ENCODE data around the gene APCDD1L. TPM values are rescaled to one million over a fixed set of nuclear protein-coding genes. Genes with fewer than 3 reads are reported as not detected.
A peak's percentile ranks its signal among the peaks of the same experiment; 100 is the strongest.

Gene APCDD1L
- total and polyA plus RNA-seq, 7 donors = 0.22 to 1.9 (median 0.84) TPM; not detected in 1

- H3K4me3 ChIP-seq = no peak overlapping the region
- TF ChIP-seq CTCF (IDR thresholded peaks at IDR 0.05) = no peak
- TF ChIP-seq POLR2A (IDR thresholded peaks at IDR 0.05) = no peak
- TF ChIP-seq POLR2AphosphoS5 (IDR thresholded peaks at IDR 0.05) = no peak
- H3K36me3 ChIP-seq = no peaks in the 10 kb centered on the region
- no peak for DNase-seq
- intact Hi-C loops (cut with DNase I) = no loop called here
- H3K9me3 ChIP-seq = peaks cover 0 to 5% (median 2%) of the 10 kb centered on the region in 4 donors
- WGBS, 2 donors = 79 to 82% methylated on average over 3 of the region's 3 CpGs
- H3K4me1 ChIP-seq = peaks cover 0 to 23% (median 22%) of the 10 kb centered on the region in 4 donors
- H3K27me3 ChIP-seq = no peaks in the 10 kb centered on the region
- H3K27ac ChIP-seq = no peak overlapping the region
These were observed 36.9 kb downstream of the APCDD1L start for GRCh38 chr20:58478141-58478805.

- no peak for DNase-seq
- Histone ChIP-seq H3K27ac (no peak overlapping the region), H3K4me3 (no peak overlapping the region), H3K27me3 (no peaks in the 10 kb centered on the region), H3K36me3 (no peaks in the 10 kb centered on the region), H3K9me3 (peaks cover 0 to 5% (median 2%) of the 10 kb centered on the region in 4 donors), H3K4me1 (peaks cover 0 to 33% (median 28%) of the 10 kb centered on the region in 4 donors)
- WGBS, 2 donors = 85 to 90% methylated on average over 10 of the region's 10 CpGs
- intact Hi-C loops (cut with DNase I) = no loop called here
- TF ChIP-seq POLR2A (IDR thresholded peaks at IDR 0.05) = no peak
- TF ChIP-seq EP300 (IDR thresholded peaks at IDR 0.05) = no peak
- TF ChIP-seq CTCF (IDR thresholded peaks at IDR 0.05) = no peak
- no peak for TF ChIP-seq POLR2AphosphoS5 (IDR thresholded peaks at IDR 0.05)
These were observed 39.7 kb downstream of the APCDD1L start for GRCh38 chr20:58475466-58475865.

GRCh38 chr20:58473453-58474425, 41.5 kb downstream of the APCDD1L start:
- 89 to 90% methylated on average over 13 of the region's 13 CpGs for WGBS, 2 donors
- no peak for DNase-seq
- Histone ChIP-seq H3K4me3 (no peak overlapping the region), H3K4me1 (peaks cover 0 to 38% (median 28%) of the 10 kb centered on the region in 4 donors), H3K27me3 (no peaks in the 10 kb centered on the region), H3K27ac (no peak overlapping the region), H3K36me3 (no peaks in the 10 kb centered on the region), H3K9me3 (peaks cover 0 to 5% (median 2%) of the 10 kb centered on the region in 4 donors)
- intact Hi-C loops (cut with DNase I) = no loop called here
- TF ChIP-seq POLR2AphosphoS5 (IDR thresholded peaks at IDR 0.05) = no peak
- TF ChIP-seq CTCF (IDR thresholded peaks at IDR 0.05) = no peak
- no peak for TF ChIP-seq POLR2A (IDR thresholded peaks at IDR 0.05)
- no peak for TF ChIP-seq EP300 (IDR thresholded peaks at IDR 0.05)

- Histone ChIP-seq H3K36me3 (no peaks in the 10 kb centered on the region), H3K4me1 (peaks cover 0 to 51% (median 41%) of the 10 kb centered on the region in 4 donors), H3K4me3 (no peak overlapping the region), H3K27ac (peak overlapping the region in 3 of 4 donors; percentile 65 to 70 (median 70)), H3K9me3 (no peaks in the 10 kb centered on the region), H3K27me3 (no peaks in the 10 kb centered on the region)
- TF ChIP-seq CTCF (IDR thresholded peaks at IDR 0.05) = no peak
- no peak for TF ChIP-seq POLR2A (IDR thresholded peaks at IDR 0.05)
- no peak for TF ChIP-seq EP300 (IDR thresholded peaks at IDR 0.05)
- TF ChIP-seq POLR2AphosphoS5 (IDR thresholded peaks at IDR 0.05) = no peak
- DNase-seq = no peak
- WGBS, 2 donors = 87 to 90% methylated on average over 20 of the region's 20 CpGs
- intact Hi-C loops (cut with DNase I) = no loop called here
These were observed 42.8 kb downstream of the APCDD1L start for GRCh38 chr20:58472273-58473018.

All from sigmoid colon (tissue), 7 donors.